Mucosa of descending colon (tissue), 3 donors: ENCODE measurements around the gene SAMHD1. TPM values are rescaled to one million over a fixed set of nuclear protein-coding genes. Genes with fewer than 3 reads are reported as not detected.

Experiments used
- ATAC-seq: fragments of 200-7000 bp; cut with Tn5 transposase; one replicate; pipeline ENCODE4 v1.9.1; 2020; ENCODE audit warnings: mild to moderate bottlenecking, moderate library complexity
- DNase-seq, 3 donors: peaks; one replicate each; pipeline ENCODE4 v3.0.0-alpha.2; 2020
- H3K36me3 ChIP-seq: fragments of 200-600 bp; one replicate; pipeline ENCODE4 v1.8.0; 2021; ENCODE audit warnings: low read depth, mild to moderate bottlenecking
- H3K4me1 ChIP-seq: fragments of 200-600 bp; one replicate; pipeline ENCODE4 v1.8.0; 2021; ENCODE audit warnings: low read depth, mild to moderate bottlenecking
- H3K4me3 ChIP-seq: fragments of 200-600 bp; one replicate; pipeline ENCODE4 v1.8.0; 2021; ENCODE audit warnings: mild to moderate bottlenecking
- H3K9me3 ChIP-seq: fragments of 200-600 bp; one replicate; pipeline ENCODE4 v1.8.0; 2021; ENCODE audit warnings: mild to moderate bottlenecking
- CTCF ChIP-seq: fragments of 200-600 bp; IDR thresholded peaks from one replicate; pipeline ENCODE4 v1.8.0; 2022; ENCODE audit warnings: antibody characterized with exemption, mild to moderate bottlenecking
- intact Hi-C, 2 donors: fragments of 100-400 bp; cut with DNase I in 1 of 2; cut with micrococcal nuclease in 1 of 2; formaldehyde crosslinking; loops; one replicate each; pipeline versions ENCODE4 v1.11.0 to v1.11.1; 2022; cut with DNase I, micrococcal nuclease
- total RNA-seq, 3 donors: library from RNA; stranded (reverse); fragmentation: NEBNext Ultra II Directional in 2 of 3; extraction: Animal tissue kit (Norgen Biotek cat#: 25700) in 2 of 3; gene quantifications; one replicate each; pipeline versions ENCODE4 v1.2.1 to v1.2.4, GENCODE V29; 2021 to 2023
- donor health status: DM: no; HTN: no; CAD: no; lungs with moderate emphysema.
- donor health status: DM: no; HTN: no; CAD: no.
- donor health status: DM: no; HTN: yes; CAD: no.

Gene SAMHD1
- total RNA-seq, 3 donors from 2014 or later = 24.1 to 110 (median 48.6) TPM

GRCh38 chr20:36893801-36894200, 57.7 kb downstream of the SAMHD1 start:
- DNase-seq (no peak), ATAC-seq (no peak)
- H3K36me3 ChIP-seq = no peaks in the 10 kb centered on the region
- no peaks in the 10 kb centered on the region for H3K9me3 ChIP-seq
- intact Hi-C loops = no loop called here
- H3K4me1 ChIP-seq = no peaks in the 10 kb centered on the region
- TF ChIP-seq CTCF = no peak
- H3K4me3 ChIP-seq = no peak overlapping the region

GRCh38 chr20:36891211-36891610, 60.3 kb downstream of the SAMHD1 start:
- ATAC-seq (no peak), DNase-seq (no peak)
- TF ChIP-seq CTCF = no peak
- H3K9me3 ChIP-seq = no peaks in the 10 kb centered on the region
- H3K36me3 ChIP-seq = no peaks in the 10 kb centered on the region
- no peak overlapping the region for H3K4me3 ChIP-seq
- intact Hi-C loops = no loop called here
- no peaks in the 10 kb centered on the region for H3K4me1 ChIP-seq

GRCh38 chr20:36890586-36890985, 60.9 kb downstream of the SAMHD1 start:
- intact Hi-C loops = no loop called here
- DNase-seq = no peak
- ATAC-seq = no peak
- no peaks in the 10 kb centered on the region for H3K36me3 ChIP-seq
- H3K4me3 ChIP-seq = no peak overlapping the region
- no peak for TF ChIP-seq CTCF
- no peaks in the 10 kb centered on the region for H3K9me3 ChIP-seq
- H3K4me1 ChIP-seq = no peaks in the 10 kb centered on the region

- intact Hi-C loops = no loop called here
- H3K36me3 ChIP-seq = no peaks in the 10 kb centered on the region
- no peak for ATAC-seq
- TF ChIP-seq CTCF = no peak
- no peak overlapping the region for H3K4me3 ChIP-seq
- no peaks in the 10 kb centered on the region for H3K4me1 ChIP-seq
- no peaks in the 10 kb centered on the region for H3K9me3 ChIP-seq
- no peak for DNase-seq
These were observed 62.5 kb downstream of the SAMHD1 start for GRCh38 chr20:36888880-36889516.

- Histone ChIP-seq H3K4me3 (no peak overlapping the region), H3K9me3 (no peaks in the 10 kb centered on the region), H3K4me1 (no peaks in the 10 kb centered on the region), H3K36me3 (no peaks in the 10 kb centered on the region)
- intact Hi-C loops = no loop called here
- ATAC-seq (no peak), DNase-seq (no peak)
- no peak for TF ChIP-seq CTCF
These were observed 63.8 kb downstream of the SAMHD1 start for GRCh38 chr20:36887752-36888090.
